Measurements from ENCODE around the gene CTNND2.

- TF ChIP-seq CTCF (conservative IDR thresholded peaks at IDR 0.05; ENCODE audit: low read depth, low read length) = no peak
- no peak for TF ChIP-seq EZH2 (IDR thresholded peaks at IDR 0.05; ENCODE audit: borderline replicate concordance, low read depth, low read length, poor library complexity, severe bottlenecking)
Observed at GRCh38 chr5:11477786-11478185, 426.5 kb downstream of the CTNND2 start.

All from A673 (cell line).